GM04503 (cell line): ENCODE measurements around the gene GNRHR.
"Not testable (repeated sequence)": the region's sequence is repeated elsewhere in the genome, so short reads cannot be mapped to it uniquely, and the experiment has no call there.

Source experiments
- DNase-seq: peaks from one replicate; pipeline ENCODE4 v3.0.0-alpha.2; 2012; ENCODE audit warnings: low read depth

The GNRHR gene

DNA sequence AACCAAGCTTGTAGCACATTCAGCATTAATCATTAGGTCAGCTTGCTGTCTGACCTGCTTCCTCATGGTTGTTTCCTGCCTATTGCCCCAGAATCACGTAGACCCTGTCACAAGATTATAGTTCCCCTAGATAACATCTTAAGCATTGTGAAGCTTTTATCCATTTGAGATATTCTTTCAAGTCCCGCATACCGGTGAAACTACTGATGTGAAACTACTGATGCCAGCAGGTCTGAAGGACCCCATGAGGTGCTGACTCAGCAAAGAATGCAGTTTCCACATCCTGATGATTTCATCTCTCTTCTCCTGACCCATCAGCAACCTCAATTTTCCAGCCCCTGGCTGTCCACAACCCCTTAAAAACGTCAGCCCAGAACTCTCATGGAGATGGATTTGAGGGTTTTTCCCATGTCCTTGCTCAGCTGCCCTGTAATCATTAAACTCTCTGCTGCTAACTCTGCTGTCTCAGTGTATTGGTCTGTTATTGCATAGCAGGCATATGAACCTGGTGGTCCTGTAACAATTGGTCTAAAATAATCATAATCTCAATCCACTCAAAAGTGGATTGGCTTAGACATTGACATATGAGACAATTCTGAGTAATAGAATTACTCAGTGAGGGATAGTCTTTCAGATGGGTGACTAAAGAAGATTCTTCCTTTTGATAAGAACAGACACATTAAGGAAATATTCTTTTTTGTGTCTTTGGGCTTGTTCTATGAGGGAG lies 26.9 kb downstream of the GNRHR start:
- DNase-seq, result no peak

DNA sequence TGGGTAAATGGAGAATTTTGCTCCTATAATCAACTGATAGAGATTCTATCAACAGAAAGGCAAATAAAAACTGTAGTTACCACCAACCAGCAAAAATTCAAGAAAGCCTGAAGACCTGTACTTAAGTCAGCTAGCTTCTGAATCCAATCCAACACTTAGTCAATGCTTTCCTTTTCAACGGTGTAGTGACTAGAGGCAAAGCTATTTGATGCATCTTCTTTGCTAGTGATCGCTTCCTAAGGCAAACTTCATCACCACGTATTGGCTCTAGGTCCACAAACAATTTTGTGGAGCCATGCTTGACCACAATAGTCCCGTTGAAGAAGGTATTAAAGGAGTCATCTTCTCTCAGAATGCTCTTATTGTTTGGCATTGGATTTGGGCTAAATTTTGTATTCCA lies 28.2 kb downstream of the GNRHR start:
- no peak for DNase-seq

DNA sequence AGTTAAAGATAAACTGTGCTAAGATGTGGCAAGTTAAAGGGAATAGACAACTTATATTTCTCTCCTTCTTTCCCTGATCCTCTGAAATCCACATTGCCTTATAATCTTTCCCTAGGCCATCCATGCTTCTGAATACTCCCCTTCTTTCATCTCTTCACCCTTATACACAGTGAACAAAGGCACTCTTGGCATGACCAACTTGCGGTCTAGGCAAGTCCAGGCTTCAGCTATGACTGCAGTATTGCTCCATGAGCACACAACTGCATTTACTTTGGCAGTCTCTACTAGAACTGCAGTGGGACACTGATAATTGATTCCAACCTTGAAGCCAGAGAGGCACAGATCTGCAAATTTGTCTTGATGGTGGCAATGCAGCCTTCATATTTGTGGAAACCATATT lies 29.1 kb downstream of the GNRHR start:
- DNase-seq, result no peak

DNA sequence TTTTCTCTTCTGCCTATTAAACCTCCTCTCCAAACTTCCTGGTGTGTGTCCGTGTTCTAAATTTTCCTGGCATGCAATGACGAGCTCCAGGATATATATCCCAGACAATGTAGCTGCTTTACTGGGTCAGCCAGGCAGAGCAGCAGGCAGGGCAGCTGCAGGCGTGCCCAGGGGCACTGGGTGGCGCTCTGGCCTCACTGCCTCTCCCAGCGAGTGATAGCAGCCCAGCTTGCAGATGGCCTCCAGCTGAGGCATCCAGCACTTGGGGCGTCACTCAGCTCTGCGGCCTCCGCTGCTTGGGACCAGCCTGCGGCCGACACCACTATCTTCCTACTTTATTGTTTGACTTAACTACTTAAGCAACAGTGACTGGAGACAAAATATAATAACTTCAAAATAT lies 30.2 kb downstream of the GNRHR start:
- DNase-seq, result no peak

DNA sequence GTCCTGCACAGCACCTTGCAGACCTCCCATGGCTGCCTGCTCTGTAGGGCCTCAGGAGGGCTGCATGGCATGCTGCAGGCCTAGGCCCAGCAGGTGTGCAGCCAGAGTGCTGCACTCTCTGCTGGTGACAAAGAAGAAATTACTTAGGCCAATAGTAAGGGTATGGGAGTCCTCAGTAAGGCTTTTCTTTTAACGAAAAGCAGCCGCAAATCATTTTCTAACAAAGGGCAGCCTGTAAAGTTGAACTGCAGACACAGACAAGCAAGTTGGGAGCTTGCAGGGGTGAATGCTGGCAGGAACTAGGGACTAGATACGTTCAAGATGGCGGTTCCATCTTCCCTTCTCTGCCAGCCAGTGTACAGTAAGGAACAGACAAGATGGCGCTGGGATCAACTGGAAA lies 30.8 kb downstream of the GNRHR start:
- no peak for DNase-seq

DNA sequence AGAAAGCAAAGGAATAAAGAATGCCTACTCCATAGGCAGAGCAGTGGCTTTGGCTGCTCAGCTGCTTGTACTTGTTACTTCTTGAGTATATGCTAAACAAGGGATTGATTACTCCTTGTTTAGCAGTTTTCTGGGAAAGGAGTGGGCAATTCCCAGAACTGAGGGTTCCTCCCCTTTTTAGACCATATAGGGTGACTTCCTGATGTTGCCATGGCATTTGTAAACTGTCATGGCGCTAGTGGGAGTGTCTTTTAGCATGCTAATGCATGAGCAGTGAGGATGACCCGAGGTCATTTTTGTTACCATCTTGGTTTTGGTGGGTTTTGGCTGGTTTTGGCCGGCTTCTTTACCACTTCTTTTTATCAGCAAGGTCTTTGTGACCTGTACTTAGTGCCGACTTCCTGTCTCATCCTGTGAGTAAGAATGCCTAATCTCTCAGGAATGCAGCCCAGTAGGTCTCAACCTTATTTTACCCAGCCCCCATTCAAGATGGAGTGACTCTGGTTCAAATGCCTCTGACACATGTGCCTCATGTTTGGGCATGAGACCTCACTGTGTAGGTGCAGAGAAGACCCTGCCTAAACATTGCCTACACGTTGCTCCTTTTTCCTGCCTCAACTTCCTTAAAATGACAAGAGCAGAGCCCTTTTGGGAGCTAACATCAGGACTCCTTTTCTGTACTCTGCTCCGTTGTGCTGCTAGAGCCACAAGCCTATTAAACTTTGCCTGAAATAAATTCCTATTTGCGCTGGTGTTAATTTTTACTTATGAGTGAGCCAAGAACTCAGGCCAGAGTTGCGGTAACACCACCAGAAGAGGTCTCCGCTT lies 32.2 kb downstream of the GNRHR start:
- DNase-seq, result no peak

DNA sequence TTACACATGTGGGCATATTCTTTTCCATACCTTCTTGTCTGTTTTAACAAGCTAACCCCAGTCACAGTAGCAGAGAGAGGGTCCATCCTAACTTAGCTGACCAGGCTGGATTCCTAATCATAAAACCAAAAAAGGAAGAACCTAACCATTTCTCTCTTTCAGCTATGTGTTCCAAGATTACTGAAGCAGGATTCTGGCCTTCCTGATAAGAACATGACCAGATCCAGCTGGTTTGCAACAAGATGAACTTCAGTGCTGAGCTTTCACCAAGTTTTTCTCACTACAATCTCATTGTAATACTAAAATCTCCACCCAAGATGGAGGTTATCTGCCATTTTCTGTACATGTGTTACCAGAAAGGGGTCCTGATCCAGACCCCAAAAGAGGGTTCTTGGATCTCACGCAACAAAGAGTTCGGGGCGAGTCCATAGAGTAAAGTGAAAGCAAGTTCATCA lies 32.8 kb downstream of the GNRHR start:
- no peak for DNase-seq

DNA sequence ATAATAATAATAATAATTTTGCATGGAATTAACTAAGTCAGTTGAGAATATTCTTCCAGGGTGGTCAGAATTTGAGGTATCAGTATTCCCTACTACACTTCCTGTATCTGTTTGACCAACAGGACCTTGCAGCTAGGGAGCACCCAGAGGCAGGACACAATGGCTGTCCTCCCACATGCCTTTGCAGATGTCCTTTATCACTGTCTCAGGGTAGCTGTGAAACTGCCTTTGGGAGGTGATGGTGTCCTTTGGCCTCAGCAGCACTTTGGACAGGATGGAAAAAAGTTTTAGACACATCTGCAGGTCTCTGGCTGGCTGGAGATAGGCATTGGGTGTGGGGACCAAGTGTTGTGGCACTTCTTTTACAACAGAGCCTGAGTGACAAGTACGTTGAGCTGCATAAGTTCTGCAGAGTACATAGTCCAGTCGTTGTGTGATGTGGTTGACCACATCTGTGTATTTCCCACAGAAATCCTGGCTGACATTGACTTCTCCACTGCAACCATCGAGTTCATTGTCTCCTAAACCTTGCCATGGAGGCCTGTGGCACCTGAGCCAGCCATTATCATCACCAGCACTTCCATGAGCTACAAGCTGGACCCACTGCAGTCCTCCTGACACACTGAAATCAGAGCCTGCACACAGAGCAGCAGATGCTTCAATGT lies 34.1 kb downstream of the GNRHR start:
- DNase-seq, result no peak

DNA sequence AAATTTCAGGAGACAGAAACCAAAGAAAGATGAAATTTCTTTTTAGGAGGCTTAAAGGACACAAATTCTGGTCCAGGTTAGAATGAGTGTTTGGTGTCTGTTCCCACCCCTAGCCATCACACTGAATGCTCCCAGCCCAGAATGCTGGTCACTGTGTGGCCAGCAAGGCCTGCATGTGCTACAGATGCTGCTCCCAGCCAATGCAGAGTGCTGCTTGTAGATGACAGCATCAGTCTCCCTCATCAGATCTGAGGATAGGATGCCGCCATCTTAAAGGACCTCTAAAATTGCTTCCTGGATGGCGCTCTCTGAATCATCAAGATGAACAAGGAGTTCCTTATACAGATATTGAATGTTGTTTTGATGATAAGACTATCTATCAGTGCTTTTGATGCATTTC lies 35.3 kb downstream of the GNRHR start:
- DNase-seq, result no peak

DNA sequence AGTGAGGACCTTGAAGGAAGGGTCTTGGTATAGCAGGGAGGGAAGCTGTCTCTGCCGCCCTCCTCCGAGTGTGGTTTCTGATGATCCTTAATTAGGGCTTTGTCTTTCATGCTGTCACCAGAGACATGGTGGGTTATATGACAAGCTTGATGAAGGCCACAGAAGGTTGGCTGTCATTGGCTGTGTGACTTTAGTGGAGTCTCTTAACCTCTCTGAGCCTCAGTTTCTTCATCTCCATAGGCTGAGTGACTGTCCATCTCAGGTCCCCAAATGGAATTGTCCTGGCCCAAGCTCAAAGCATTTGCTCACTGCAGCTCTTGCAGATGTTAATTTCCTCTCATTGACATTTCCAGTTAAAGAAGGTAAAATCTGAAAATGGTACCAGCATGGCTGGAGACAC lies 36.6 kb downstream of the GNRHR start:
- DNase-seq, result no peak

DNA sequence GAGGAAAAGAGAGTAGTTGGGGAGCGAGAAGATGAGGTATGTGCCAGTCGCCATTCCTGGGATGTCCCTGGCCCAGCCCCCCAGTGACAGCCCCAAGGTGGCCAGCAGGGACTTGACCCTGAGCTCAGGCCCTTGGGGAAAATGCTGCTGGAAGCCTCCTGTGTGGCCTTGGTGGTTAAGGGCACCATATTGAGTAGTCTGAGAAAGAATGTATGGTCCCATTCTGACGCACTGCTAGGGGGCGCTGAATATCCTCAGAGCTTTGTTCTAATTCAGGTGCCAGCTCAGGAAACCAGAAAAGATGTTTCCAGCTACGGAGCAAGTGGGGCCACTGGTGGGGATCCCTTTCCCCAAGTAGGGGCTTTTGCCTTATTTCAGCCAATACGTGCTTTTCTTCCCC lies 39.2 kb downstream of the GNRHR start:
- no peak for DNase-seq

DNA sequence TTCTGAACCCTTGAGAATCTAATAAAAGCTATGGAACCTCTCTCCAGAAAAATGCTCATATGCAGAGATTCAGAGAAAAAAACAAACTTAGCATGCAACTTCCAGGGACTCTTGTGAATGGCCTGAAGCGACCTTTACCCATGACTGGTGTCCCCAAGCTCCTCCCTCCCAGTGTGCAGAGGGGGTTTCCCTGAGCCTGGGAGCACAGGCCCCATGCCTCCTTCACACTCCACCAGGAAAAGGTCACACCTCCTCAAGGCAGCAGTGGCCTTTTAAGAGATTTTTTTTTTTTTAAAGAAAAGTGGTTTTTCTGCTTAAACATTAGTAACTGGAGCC lies 40.0 kb downstream of the GNRHR start:
- DNase-seq, result no peak

DNA sequence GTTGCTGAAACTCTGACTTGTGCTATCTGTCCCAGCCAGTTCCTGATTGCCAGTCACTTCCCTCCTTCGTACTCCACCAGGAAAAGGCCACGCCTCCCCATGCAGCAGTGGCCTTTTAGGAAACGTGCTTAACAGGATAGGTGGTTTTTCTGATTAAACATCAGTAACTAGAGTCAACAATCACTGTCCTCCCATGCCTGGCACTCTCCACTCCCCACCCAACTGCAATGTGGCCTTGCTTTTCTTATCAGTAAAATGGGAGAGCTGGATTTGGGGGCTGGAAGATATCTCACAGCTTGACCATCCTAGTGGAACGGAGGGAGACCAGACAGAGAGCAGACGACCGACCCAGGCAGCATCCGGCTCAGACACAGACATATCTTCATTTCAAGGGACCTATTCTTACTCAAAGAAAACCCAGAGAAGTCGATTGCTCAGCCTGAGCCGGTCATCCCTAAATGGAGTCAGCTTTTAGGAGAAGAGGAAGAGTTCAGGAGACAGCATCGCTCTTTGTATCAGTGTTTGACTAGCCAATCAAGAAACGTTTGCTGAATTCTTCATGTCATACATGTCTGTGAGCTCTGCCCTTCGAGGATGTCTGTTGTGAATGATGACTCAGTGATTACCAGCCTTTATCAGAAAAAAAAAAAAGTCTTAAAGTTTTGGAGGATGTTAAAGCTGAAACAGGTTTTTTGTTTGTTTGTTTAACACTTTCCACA lies 40.5 kb downstream of the GNRHR start:
- no peak for DNase-seq

DNA sequence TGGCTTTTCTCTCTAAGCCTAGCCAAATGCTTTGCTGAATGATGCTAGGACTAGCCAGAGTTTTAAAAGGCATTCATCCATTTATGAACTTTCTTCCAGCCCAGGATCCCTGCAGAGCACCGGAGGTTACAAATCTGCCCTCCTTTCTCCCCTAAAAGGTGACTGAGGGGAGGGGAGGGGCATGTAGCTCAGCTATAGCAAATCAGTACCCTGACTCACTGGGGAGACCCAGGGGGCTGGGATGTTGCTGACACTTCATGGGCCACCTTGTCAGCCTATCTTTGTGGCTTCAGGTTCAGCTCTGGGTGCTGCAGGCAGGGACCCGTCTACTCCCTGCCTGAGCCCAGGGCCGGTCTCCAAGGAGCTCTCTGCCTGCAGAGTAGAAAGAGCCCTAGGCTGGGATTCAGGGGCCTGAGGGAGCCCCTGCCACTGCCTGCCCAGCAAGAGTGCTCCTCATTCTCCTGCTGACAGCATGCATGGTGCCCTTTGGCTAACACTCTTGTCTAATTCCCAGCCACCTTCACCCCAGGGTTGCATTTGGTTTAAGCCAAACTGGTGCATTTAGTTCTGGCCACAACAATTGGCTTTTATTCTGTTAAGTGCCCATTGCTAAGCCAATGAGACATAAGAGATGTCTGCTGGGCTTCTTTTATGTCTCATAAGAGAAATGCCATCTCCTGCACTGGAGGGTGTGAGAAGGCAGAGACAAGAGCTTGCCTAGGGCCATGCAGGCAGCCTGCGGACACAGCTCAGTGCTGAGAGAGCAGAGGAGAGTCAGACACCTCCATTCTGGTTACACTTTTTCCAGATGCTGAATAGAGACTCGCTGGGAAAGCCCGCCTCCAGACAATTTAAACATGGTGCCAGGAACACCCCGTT lies 41.3 kb downstream of the GNRHR start:
- no peak for DNase-seq

DNA sequence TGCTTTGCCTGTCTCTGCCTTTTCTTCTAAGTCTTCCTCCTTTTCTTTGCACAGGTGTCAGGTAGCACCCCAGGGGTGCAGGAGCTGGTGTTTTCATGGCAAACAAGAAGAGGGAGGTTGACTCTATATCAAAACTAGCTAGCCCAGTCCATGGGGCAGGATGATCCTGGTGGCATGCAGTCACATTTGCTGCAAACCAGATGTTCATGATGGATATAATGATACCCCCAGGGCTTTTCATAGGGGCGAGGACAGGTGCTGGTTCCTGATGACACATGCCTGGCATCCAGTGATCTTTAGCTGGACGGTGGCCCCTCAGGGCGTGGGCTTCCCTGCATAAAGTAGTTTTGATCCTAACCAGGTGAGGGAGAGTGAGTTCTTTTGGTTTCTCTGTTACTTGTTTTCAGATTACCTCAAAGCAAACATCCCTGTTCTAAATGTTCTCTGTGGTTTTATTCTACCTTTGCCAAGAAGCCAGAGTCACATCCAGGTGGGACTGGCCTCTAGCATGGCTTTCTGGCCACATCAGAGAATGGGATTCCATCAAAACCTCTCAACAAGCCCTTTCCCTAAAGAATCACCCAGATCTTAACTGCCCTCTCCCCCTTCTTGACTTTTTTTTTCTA lies 42.1 kb downstream of the GNRHR start:
- no peak for DNase-seq

DNA sequence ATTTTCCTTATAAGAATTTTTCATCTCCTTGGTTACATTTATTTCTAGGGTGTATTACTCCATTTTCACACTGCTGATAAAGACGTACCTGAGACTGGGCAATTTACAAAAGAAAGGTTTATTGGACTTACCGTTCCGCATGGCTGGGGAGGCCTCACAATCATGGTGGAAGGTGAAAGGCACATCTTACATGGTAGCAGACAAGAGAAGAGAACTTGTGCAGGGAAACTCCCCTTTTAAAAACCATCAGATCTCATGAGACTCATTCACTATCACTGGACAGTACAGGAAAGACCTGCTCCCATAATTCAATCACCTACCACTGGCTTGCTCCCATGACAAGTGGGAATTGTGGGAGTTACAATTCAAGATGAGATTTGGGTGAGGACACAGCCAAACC lies 47.5 kb downstream of the GNRHR start:
- not testable (repeated sequence) for DNase-seq

DNA sequence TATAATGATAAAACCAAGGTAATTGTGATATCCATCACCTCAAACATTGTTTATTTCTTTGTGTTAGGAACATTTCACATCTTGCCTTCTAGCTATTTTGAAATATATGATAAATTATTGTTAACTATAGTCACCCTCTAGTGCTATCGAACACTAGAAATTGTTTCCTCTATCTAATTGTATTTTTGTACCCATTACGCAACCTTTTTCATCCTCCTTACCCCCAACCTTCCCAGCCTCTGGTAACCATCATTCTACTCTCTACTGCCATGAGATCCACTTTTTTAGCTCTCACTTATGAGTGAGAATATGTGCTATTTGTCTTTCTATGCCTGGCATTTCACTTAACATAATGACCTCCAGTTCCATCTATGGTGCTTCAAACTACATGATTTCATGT lies 49.3 kb downstream of the GNRHR start:
- DNase-seq, result no peak

DNA sequence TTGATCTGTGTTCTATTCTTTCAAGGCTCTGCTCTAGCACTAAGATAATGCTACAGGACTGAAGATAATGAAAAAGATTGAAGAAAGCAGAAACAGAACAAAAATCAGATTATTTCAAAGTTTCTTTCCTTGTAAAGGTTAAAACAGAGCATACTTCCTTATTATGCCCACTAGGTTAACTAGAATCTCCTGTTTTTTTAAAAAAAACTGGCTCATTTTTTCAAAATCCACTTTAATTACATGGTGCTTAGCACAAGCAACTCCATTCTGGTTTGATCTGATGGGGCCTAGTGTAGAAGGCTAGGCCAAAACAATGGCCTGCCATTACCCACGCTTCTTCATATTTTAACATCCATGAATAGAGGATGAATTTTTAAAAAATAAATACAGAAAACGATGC lies 52.0 kb downstream of the GNRHR start:
- no peak for DNase-seq

DNA sequence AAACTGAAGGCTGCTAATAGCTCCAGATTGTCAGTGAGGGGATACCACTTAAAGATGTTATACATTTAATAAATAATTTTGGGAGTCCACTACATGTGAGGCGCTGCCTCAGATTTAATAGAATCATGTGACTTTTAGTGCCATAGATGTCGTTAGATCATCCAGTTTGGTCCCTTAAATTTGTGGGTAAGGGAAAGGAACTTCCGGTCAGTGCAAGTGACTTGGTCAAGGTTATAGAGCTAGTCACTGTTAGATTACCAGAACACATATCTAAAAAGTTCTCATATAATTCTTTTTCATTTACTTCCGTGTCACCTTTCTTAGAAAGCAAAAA lies 52.7 kb downstream of the GNRHR start:
- DNase-seq, result no peak

DNA sequence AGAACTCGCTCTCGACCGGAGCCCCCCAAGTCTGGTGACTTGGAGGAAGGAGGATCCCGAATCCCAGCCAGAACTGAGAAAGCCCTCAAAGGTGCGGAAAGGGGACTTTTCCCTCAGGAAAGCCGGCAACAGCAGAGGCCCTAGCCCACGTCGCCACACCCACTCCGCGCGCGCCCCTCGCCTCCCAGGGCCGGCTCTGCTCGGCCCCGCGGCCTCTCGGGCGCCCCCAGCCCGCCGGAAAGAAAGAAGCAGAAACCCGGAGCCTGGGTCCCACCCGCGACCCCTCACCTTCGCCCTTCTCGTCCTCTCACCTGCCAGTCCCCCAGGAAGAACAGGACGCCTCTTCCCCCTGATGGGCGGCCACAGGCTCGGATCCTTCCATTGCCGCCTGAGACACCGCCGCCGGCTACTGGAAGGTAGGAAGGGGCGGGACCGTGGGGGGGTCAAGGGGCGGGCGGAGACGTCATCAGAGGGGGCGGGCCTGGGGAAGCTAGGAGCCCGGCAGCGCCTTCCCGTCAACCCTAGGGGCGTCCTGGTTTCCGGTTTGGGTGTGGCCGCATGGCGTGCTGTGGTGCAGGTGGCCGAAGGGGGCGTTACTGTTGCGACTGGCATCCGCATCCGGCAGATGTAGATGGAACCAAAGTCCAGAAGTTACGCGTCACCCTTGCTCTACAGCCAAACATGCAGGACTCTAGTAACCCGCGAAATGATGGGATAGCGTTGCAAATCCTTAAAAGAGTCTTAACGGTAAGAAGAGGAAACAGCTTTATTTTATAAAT lies 53.3 kb downstream of the GNRHR start, which contains the start of gene UBA6:
UBA6 (minus strand) TSS at position 418 of the 779 bp plus-strand sequence; CDS start at position 382, 36 bp downstream.
- DNase-seq, result peak; percentile 72
